Measurements from ENCODE around the gene SLC5A8. TPM values are rescaled to one million over a fixed set of nuclear protein-coding genes. Genes with fewer than 3 reads are reported as not detected.

SLC5A8 gene
- not detected in 5 replicates for total RNA-seq (2022; extraction: Qiagen RNA extraction)

GRCh38 chr12:101209319-101210302 is at the start of gene SLC5A8:
Gene SLC5A8 (minus strand): TSS chr12:101210238. CDS start chr12:101209848, 390 bp downstream.

Other genes starting within 250 kb of the SLC5A8 start
- gene UTP20, start 69.9 kb upstream of the SLC5A8 start, total RNA-seq (2022; extraction: Qiagen RNA extraction) = 14.8 to 18.9 TPM (median 16.1 TPM) in 5 replicates
- 59.7 to 67.4 TPM (median 64.7 TPM) in 5 replicates for gene ARL1, start 197.5 kb upstream of the SLC5A8 start, total RNA-seq (2022; extraction: Qiagen RNA extraction)